Left kidney (tissue), 2 donors: ENCODE results near the gene RBKS. TPM values are rescaled to one million over a fixed set of nuclear protein-coding genes. Genes with fewer than 3 reads are reported as not detected.
"Not testable (repeated sequence)": the region's sequence is repeated elsewhere in the genome, so short reads cannot be mapped to it uniquely, and the experiment has no call there.

Experiments
- DNase-seq: peaks from one replicate; pipeline ENCODE4 v3.0.0-alpha.2; 2013
- polyA plus RNA-seq: library from polyadenylated mRNA; unstranded; fragments of 120-200 nt; gene quantifications from one replicate; pipeline ENCODE4 v1.2.1, GENCODE V29; 2013; ENCODE audit not compliant: insufficient read length

The RBKS gene
- polyA plus RNA-seq, 1 donor, result 6.7 TPM

DNA sequence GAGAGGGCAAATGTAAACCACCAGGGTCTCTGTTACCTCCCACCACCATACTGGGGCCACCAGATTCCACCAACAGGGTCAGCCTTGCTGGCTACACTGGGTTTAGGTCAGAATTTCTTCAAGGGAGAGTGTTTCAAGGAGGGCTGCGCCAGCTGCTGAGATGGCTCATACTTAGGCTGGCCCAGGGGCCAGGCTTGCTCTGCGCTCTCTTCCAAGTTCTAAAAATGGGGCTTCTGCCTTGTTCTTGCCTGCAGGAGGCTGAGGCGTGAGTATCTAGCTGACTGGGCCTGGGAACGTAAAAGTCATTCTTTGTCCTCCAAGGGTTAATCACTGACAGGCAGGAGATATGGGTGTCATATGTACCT is 90.6 kb downstream of the RBKS start:
- no peak for DNase-seq

- no peak for DNase-seq
Observed at GRCh38 chr2:27798948-27799645, 91.1 kb downstream of the RBKS start.

- DNase-seq, result no peak
Observed at GRCh38 chr2:27798486-27798885, 91.7 kb downstream of the RBKS start.

- DNase-seq, result no peak
Observed at GRCh38 chr2:27797841-27798240, 92.3 kb downstream of the RBKS start.

GRCh38 chr2:27796791-27797765 is 93.1 kb downstream of the RBKS start:
- no peak for DNase-seq

DNA sequence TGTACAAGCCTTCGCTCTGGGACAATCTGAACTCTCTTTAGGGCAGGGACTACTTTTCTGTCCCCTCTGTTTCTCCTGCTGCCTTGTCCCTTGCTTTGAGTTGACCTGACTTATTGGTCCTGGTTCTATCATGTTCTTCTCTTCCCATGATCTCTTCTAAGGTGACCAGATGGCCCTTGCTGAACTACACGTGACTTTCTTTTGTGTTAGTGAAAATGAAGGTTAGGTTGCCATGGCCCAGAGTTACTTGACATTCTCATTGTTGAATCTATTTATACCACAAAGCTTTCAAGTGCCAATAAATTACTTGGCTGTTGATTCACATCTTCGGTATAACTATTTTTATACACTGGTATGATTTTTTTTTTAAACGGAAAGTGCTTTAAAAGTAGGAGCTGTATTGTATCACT is 94.3 kb downstream of the RBKS start:
- no peak for DNase-seq

GRCh38 chr2:27795093-27795834 is 94.9 kb downstream of the RBKS start:
- DNase-seq, result no peak

GRCh38 chr2:27792759-27793158 is 97.4 kb downstream of the RBKS start:
- no peak for DNase-seq

DNA sequence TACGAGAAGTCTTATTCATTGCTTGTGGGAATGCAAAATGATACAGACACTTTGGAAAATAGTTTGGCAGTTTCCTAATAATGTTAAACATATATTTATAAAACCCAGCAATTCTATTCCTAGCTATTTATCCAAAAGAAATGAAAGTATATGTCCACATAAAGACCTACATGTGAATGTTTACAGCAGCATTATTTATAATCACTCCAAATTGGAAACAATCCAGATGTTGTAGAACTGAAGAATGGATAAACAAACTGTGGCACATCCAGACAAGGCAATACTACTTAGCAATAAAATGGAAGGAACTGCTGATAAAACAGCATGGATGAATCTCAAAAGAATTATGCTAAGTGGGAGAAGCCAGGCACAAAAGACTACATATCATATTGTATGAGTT is 99.4 kb downstream of the RBKS start:
- DNase-seq, result no peak

- DNase-seq, result no peak
Observed at GRCh38 chr2:27782701-27783100, 107.5 kb downstream of the RBKS start.

DNA sequence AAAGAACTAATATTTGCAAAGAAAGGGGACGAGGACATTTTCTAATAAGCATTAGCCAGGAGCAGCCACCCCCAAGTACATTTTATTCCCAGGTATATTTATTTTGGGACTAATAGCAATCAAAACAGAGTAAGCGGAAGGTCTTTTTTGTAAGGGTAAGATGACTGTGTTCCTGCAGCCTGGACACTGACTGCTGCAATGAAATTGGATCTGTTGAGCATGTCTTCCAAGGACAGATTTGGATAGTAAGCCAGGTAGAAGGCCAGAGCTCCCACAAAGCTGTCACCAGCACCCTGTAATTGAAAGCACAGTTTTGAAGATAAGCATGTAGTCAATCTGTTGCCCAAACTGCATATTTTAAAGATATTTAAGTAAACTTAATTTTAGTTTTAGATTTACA is 108.7 kb downstream of the RBKS start:
- DNase-seq, result no peak

DNA sequence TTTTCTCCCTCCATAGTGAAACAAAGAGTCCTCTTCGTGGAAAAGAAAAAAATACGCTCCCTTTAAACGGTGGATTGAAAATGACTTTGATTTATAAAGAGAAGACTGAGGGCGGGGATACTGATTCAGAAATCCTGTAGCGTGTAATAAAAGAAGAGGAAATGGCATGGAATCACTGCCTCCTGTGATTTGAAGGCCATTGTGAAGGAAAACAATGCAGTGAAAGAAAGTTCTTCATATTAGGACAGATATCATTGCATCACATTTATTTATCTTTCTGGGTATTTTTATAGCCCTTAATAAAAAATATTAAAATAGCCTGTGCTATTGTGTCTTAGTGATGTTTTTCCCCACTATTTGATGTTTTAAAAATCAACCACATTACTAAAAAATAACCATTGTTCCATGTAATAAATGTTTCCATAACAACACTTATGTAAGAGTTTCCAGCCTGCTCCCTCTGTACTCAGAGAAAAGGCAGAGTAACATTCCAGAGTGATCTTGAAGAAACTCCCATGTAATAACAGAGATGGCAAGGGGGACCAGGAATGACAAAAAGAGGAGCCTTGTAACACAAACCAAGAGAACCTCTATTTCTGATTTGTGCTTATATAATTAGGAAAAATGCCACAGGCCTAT is 110.7 kb downstream of the RBKS start:
- DNase-seq, result no peak

DNA sequence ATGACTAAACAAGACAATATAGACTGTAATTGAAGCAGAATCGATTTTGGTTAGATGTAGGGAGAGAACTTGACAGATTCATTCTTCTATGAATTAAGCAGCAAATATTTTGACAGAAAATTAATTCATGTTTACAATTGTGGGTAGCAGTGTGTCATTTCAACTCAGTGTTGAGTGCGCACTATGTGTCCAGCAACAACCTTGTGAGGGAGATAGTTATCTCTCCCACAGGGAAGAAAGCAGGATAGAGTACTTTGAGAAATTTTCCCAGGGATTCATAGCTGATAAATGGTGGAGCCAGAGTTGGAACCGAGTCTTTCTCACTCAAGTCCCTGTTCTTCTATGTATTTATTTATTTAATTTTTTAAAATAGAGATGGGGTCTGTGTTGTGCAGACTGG is 113.5 kb downstream of the RBKS start:
- no peak for DNase-seq

DNA sequence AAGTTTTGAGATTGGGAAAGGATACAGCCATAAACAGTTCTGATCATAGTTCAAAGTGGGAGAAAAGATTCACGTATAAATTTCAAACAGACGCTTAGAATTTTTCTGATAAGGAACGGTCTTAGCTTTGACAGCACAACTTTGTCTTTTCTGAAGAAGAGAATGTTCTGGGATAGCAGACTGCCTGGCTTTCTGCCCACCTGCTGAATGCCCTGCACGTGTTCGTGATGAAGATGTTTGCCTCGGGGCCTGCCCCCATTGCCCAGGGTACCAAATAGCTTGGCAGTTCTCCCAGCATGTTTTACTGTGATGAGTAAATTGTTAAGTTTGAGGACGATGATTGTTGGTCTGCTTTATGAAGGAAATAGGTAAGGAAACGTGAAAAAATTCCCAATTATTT is 114.1 kb downstream of the RBKS start:
- no peak for DNase-seq

GRCh38 chr2:27773959-27774358 is 116.2 kb downstream of the RBKS start:
- no peak for DNase-seq

GRCh38 chr2:27772804-27773203 is 117.4 kb downstream of the RBKS start:
- no peak for DNase-seq

GRCh38 chr2:27771548-27772335 is 118.4 kb downstream of the RBKS start, which contains the start of gene MRPL33:
Gene MRPL33 (plus strand): TSS chr2:27771719. CDS start chr2:27771778, 59 bp downstream.
- DNase-seq, result peak; percentile 94

DNA sequence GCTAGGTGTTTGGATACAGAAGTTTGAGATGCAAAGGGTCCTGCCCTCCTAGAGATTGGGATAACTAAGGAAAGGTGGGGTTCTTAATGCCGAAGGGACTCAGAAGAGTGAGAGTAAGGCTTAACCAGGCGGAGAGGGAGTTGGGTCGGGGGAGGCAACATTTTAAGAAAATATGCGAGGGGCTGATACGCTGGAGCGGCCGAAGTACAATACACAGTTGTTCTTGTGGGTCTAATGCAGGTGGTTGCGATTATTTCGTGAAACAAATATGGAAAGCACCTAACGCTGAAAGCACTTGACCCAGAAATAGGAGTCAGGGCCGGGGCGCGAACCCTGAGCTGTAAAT is 119.0 kb downstream of the RBKS start:
- peak; percentile 19 for DNase-seq

- DNase-seq, result no peak
Observed at GRCh38 chr2:27766287-27766661, 123.9 kb downstream of the RBKS start.

DNA sequence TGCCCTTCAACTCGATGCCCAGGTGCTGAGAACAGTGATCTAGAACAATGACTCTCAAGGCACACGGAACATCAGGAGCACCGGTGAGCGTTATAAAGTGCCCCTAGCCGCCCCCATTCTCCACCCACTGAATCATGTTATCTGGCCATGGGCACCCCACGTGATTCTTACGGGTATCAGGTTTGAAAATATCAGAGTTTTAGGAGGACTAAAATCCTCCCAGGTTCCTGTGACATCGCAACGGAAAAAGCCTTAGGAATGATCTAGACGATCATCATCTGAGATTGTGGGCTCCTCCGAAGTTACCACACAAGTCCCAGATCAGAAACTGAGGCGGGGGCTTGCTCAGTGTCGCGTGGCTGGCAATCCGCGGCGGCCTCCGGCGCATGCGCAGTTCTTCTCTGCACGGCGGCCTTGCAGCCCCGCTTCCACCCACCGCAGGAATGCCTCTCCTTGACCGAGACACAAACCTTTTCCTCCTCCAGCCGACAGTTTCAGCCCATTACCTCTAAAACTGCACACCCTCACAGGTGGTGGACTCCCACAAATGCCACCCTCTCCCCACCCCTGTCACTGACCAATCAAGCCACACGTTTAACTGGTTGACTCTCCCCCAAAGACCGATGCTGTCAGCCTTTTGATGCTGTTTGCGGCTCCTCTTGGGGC is 124.4 kb downstream of the RBKS start:
- DNase-seq, result peak; percentile 88

- not testable (repeated sequence) for DNase-seq
Observed at GRCh38 chr2:27764526-27764925, 125.7 kb downstream of the RBKS start.
